C4-2B (cell line): Measurements from ENCODE around the gene MED13L.
"Not testable (repeated sequence)": the region's sequence is repeated elsewhere in the genome, so short reads cannot be mapped to it uniquely, and the experiment has no call there.

Experiments
- H3K27ac ChIP-seq: fragments of 450-650 bp; 2 replicates; pipeline ENCODE4 v1.5.1; 2017
- CTCF ChIP-seq: fragments of 450-650 bp; conservative IDR thresholded peaks from 2 replicates; pipeline ENCODE4 v1.5.1; 2017; ENCODE audit warnings: mild to moderate bottlenecking
- ZFX ChIP-seq: fragments of 450-650 bp; IDR thresholded peaks from 2 replicates; pipeline ENCODE4 v1.6.1; 2017

MED13L gene

GRCh38 chr12:116236148-116236731, 41.3 kb downstream of the MED13L start:
- TF ChIP-seq CTCF (peak; percentile 85), ZFX (no peak)
- no peak overlapping the region for H3K27ac ChIP-seq

- not testable (repeated sequence) for H3K27ac ChIP-seq
Observed at GRCh38 chr12:116234148-116234547, 43.3 kb downstream of the MED13L start.

GRCh38 chr12:116233669-116234068, 43.8 kb downstream of the MED13L start:
- no peak overlapping the region for H3K27ac ChIP-seq
- no peak for TF ChIP-seq ZFX

DNA sequence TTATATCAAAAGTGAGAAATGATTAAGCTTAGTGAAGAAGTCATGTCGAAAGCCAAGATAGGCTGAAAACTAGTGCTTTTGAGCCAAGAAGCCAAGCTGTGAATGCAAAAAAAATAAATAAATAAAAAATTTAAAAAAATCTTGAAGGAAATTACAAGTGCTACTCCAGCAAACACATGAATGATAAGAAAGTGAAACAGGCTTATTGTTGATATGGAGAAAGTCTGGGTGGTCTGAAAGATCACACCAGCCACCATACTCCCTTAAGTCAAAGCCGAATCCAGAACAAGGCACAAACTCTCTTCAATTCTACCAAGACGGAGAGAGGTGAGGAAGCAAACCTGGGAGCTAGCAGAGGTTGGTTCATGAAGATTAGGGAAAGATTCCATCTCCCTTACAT, 49.7 kb downstream of the MED13L start:
- TF ChIP-seq CTCF, result no peak
- TF ChIP-seq ZFX, result no peak

DNA sequence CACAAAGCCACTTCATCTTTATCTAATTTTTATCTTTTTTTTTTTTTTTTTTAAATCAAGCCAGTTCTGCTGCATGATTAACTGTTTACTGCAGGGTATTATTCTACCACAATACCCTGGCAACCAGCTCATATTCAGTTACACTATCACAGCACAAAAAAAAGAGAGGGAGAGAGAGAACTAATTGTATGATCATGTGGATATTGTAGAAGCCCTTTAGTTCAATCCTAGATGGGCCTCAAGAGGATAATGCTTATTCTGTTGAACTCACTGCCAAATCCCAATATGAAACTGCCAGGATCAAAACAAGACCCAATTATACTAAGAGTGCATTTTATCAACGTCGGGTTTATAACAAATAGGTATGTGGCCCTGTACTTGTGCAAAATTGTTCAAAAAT, 51.5 kb downstream of the MED13L start:
- H3K27ac ChIP-seq, result no peak overlapping the region
- no peak for TF ChIP-seq CTCF
- TF ChIP-seq ZFX, result no peak

More for the DNA sequence above, 49.7 kb downstream of the MED13L start:
- H3K27ac ChIP-seq, result no peak overlapping the region

- no peak for TF ChIP-seq ZFX
- TF ChIP-seq CTCF, result no peak
- H3K27ac ChIP-seq, result no peak overlapping the region
Observed at GRCh38 chr12:116222358-116222757, 55.1 kb downstream of the MED13L start.

DNA sequence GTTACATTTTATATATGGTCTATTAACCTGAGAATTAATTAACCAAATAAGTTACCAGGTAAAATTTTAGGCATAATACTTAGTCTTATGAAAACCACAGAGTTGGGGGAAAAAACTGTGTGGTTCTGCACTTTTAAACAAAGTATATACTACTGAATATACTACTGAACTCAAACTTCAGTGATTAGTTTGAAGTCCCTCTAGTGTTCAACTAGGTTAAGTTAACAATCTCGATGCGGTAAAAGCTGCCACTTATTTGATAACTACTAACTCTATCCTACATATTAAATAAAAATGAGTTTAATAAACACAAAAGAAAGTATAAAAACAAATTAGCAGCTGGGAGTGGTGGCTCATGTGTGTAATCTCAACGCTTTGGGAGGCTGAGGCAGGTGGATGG, 56.7 kb downstream of the MED13L start:
- no peak overlapping the region for H3K27ac ChIP-seq

GRCh38 chr12:116217045-116217735, 60.3 kb downstream of the MED13L start:
- no peak for TF ChIP-seq CTCF
- H3K27ac ChIP-seq, result no peak overlapping the region

More for the DNA sequence above, 56.7 kb downstream of the MED13L start:
- no peak for TF ChIP-seq ZFX
- peak; percentile 12; the same call in 1 of the 2 replicates for TF ChIP-seq CTCF
